Keratinocyte (primary cell): Measurements from ENCODE around the gene EIF6.
"Not testable (repeated sequence)": the region's sequence is repeated elsewhere in the genome, so short reads cannot be mapped to it uniquely, and the experiment has no call there.

ENCODE experiments used
- CTCF ChIP-seq, 3 experiments: IDR thresholded peaks in 1 of 3; conservative IDR thresholded peaks in 1 of 3; optimal IDR thresholded peaks in 1 of 3; 2 replicates in 2 of 3; 3 replicates in 1 of 3; pipeline versions ENCODE3 to v1.5.1; 2011; ENCODE audit warnings: low read length in 3 of 3, mild to moderate bottlenecking in 3 of 3, moderate library complexity in 2 of 3, control low read depth in 1 of 3, inconsistent platforms in 1 of 3; ENCODE audit not compliant: insufficient read depth in 2 of 3; ENCODE audit errors: extremely low read depth in 1 of 3
- EZH2 ChIP-seq: IDR thresholded peaks from one replicate; pipeline ENCODE4 v1.6.1; 2012; ENCODE audit warnings: inconsistent platforms, mild to moderate bottlenecking, low read length, moderate library complexity

- TF ChIP-seq CTCF (optimal IDR thresholded peaks at IDR 0.05 in 1 of 3, IDR thresholded peaks at IDR 0.05 in 1 of 3, conservative IDR thresholded peaks at IDR 0.05 in 1 of 3; ENCODE audit: extremely low read depth in 1 of 3, insufficient read depth in 2 of 3, low read length in 3 of 3); EZH2: not testable (repeated sequence)
Measured at GRCh38 chr20:35262731-35263531, 21.6 kb downstream of the EIF6 start.
